GM12891 (cell line): ENCODE measurements around the gene VCPKMT.

ENCODE experiments used
- PAX5 ChIP-seq: IDR thresholded peaks from 2 replicates; pipeline ENCODE4 v1.6.1; 2011; ENCODE audit warnings: low read length, moderate library complexity, mild to moderate bottlenecking; ENCODE audit not compliant: insufficient read depth, severe bottlenecking
- POLR2A ChIP-seq: IDR thresholded peaks from 2 replicates; pipeline ENCODE4 v1.6.1; 2011; ENCODE audit warnings: low read depth, low read length, control low read depth
- POLR2AphosphoS5 ChIP-seq: IDR thresholded peaks from 2 replicates; pipeline ENCODE4 v1.6.1; 2011; ENCODE audit warnings: low read depth, low read length, control low read depth
- POU2F2 ChIP-seq: IDR thresholded peaks from 2 replicates; pipeline ENCODE4 v1.6.1; 2011; ENCODE audit warnings: low read depth, mild to moderate bottlenecking, control low read depth, low read length, moderate library complexity
- SPI1 ChIP-seq: IDR thresholded peaks from 2 replicates; pipeline ENCODE4 v1.6.1; 2011; ENCODE audit warnings: low read depth, low read length, control low read depth
- TAF1 ChIP-seq: IDR thresholded peaks from 2 replicates; pipeline ENCODE4 v1.6.1; 2011; ENCODE audit warnings: low read depth, low read length, control low read depth

GRCh38 chr14:50060871-50061663 lies 55.3 kb downstream of the VCPKMT start:
- TF ChIP-seq POLR2AphosphoS5 = no peak
- TF ChIP-seq POLR2A = no peak
- TF ChIP-seq PAX5 = no peak
- 0 out of 2 replicates have a peak, but pooled peaks have one; percentile 65 for TF ChIP-seq POU2F2
- peak; percentile 45; the same call in 1 of the 2 replicates for TF ChIP-seq TAF1
- no peak for TF ChIP-seq SPI1
